ENCODE measurements around the gene HCN3. TPM values are rescaled to one million over a fixed set of nuclear protein-coding genes. Genes with fewer than 3 reads are reported as not detected.
A peak's percentile ranks its signal among the peaks of the same experiment; 100 is the strongest.

The HCN3 gene
- total RNA-seq, 4 donors from 2014 or later = 7.4 to 25.5 (median 19.5) TPM

DNA sequence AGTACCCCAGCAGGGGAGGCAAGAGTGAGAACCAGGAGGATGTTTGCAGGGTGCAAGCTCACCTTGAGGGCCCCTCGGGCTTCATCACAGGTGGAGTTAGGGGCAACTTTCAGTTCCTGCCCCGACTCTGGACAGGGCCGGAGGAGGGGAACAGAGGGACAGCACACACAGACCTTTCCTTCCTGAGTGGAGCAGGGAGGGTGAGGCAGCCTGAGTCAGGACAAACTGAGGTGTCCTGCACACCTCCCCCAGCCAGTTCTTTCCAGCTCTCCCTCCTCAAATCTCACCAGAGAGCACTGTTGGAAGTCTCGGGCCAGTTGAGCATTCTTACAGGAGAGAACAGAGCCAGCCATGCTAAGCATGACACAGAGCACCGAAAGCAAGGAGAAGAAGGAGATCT lies 23.5 kb upstream of the HCN3 start:
- H3K4me1 ChIP-seq = peaks cover 4 to 27% (median 17%) of the 10 kb centered on the region in 4 donors
- H3K9me3 ChIP-seq = no peaks in the 10 kb centered on the region
- H3K4me3 ChIP-seq = peak overlapping the region in 2 of 4 donors; percentile 89 to 93
- no peak overlapping the region for H3K27ac ChIP-seq
- no peaks in the 10 kb centered on the region for H3K27me3 ChIP-seq
- H3K36me3 ChIP-seq = peaks cover 0 to 14% (median 0%) of the 10 kb centered on the region in 3 donors
- DNase-seq = no peak
- TF ChIP-seq, protein P1, sequence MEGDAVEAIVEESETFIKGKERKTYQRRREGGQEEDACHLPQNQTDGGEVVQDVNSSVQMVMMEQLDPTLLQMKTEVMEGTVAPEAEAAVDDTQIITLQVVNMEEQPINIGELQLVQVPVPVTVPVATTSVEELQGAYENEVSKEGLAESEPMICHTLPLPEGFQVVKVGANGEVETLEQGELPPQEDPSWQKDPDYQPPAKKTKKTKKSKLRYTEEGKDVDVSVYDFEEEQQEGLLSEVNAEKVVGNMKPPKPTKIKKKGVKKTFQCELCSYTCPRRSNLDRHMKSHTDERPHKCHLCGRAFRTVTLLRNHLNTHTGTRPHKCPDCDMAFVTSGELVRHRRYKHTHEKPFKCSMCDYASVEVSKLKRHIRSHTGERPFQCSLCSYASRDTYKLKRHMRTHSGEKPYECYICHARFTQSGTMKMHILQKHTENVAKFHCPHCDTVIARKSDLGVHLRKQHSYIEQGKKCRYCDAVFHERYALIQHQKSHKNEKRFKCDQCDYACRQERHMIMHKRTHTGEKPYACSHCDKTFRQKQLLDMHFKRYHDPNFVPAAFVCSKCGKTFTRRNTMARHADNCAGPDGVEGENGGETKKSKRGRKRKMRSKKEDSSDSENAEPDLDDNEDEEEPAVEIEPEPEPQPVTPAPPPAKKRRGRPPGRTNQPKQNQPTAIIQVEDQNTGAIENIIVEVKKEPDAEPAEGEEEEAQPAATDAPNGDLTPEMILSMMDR (IDR thresholded peaks at IDR 0.05) = no peak
- no peak for TF ChIP-seq POLR2A (IDR thresholded peaks at IDR 0.05)

DNA sequence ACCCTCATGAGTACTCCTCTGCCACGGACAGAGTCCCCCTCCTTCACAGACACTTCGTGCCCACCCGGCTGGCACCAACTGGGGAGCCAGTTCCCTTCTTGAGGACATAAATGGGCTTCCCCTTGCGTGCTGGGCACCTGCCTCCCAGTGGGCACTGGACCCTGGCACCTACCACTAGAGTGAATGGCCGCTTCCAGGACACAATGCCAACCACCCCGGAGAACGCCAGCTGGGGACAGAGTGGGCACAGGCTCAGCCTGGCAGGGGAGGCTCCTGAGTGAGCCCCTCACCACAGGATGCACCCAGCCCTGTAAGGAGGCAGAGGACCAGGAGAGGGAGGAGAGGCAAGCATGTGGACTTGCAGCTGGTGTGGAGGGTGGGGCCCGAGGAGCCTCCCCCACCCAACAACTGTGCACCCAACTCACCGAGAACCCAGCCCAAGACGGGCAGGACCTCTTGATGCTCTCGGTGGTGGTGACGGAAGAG lies 23.0 kb upstream of the HCN3 start:
- Histone ChIP-seq H3K36me3 (peaks cover 0 to 14% (median 0%) of the 10 kb centered on the region in 3 donors), H3K27ac (peak overlapping the region in 3 of 4 donors; percentile 82 to 97 (median 96)), H3K9me3 (no peaks in the 10 kb centered on the region), H3K27me3 (no peaks in the 10 kb centered on the region), H3K4me1 (peaks cover 4 to 27% (median 17%) of the 10 kb centered on the region in 4 donors), H3K4me3 (peak overlapping the region; percentile 68 to 93 (median 83))
- DNase-seq = no peak
- TF ChIP-seq POLR2A (IDR thresholded peaks at IDR 0.05) = no peak
- TF ChIP-seq, protein P1 (IDR thresholded peaks at IDR 0.05) = no peak

DNA sequence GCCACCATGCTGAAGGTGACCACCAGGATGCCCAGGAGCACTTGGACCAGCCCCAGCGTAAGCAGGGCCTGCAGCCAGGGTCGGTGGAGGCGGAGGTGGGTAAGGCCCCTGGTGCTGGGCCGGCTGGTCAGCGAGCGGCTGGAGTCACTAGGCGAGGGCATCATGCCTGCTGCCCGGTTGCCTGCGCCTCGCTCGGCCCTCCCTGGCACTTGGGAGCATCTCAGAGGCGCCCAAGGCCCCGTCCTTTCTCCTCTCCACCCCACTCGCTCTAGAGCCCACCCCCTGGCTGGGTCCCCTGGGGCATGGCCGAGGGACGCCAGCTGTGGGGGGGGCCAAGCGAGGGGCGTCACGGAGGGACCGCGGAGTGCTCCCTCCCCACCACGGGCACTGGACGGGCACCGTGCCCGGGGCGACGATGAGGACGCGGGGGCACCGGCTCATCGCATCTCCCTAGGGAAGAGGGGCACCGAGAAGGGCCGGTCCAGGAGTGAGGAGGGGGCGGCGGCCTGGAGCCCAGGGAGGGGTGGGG lies 22.5 kb upstream of the HCN3 start:
- no peak for DNase-seq

DNA sequence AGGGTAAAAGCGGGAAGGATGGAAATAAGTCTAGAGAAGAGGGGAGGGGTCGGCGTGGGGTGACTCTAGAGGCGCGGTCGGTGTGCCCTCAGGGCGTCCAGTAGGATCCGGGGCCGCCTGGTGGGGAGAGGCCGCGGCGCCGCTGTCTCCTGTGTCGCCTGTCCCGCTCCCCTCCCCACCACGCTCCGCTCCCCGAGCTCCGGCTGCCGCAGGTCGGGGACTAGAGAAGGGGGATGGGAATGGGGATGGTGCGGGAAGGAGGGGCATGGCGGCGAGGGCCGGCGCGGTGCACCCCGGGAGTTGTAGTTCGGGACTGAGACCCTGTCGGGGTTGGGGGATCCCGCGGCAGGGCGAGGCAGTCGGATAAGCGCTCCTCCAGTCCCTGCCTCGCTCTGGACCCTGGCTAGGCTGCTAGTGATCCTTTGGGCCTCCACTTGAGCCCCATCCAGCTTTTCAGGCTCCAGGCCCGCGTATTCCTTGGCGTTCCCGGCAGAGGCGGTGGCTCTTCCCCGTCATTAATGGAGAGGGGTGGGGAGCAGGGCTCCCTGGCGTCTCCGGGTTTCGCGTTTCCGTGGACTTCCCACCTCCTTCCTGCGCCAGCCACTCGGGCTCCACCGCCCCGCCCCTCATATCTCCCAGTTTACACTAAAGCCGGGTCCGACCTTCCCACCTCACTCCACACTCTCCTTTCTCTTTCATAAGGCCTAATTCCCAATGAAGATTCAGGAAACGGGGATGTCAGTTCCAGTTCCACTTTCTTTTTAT lies 21.8 kb upstream of the HCN3 start, which contains the start of gene ENTREP3:
Gene ENTREP3, minus strand, starts transcription at position 241 of the 765 bp plus-strand sequence. CDS start 606 bp downstream, outside the sequence.
- Histone ChIP-seq H3K36me3 (peaks cover 0 to 24% (median 0%) of the 10 kb centered on the region in 3 donors), H3K9me3 (no peaks in the 10 kb centered on the region), H3K27me3 (no peaks in the 10 kb centered on the region), H3K27ac (peak within 1 kb of the TSS; percentile 81 to 97 (median 89)), H3K4me1 (peaks cover 4 to 24% (median 14%) of the 10 kb centered on the region in 4 donors), H3K4me3 (peak within 1 kb of the TSS; percentile 68 to 93 (median 83))
- DNase-seq = peak; percentile 78 to 93 (median 91)
- TF ChIP-seq, protein P1 (IDR thresholded peaks at IDR 0.05) = no peak
- peak; percentile 24 to 57 for TF ChIP-seq POLR2A (IDR thresholded peaks at IDR 0.05)

More for the DNA sequence above, 22.5 kb upstream of the HCN3 start:
- Histone ChIP-seq H3K27ac (peak overlapping the region; percentile 81 to 97 (median 89)), H3K4me1 (peaks cover 4 to 27% (median 17%) of the 10 kb centered on the region in 4 donors), H3K36me3 (peaks cover 0 to 18% (median 0%) of the 10 kb centered on the region in 3 donors), H3K9me3 (no peaks in the 10 kb centered on the region), H3K27me3 (no peaks in the 10 kb centered on the region), H3K4me3 (peak overlapping the region; percentile 68 to 93 (median 83))
- TF ChIP-seq, protein P1 (IDR thresholded peaks at IDR 0.05) = no peak
- TF ChIP-seq POLR2A (IDR thresholded peaks at IDR 0.05) = no peak

DNA sequence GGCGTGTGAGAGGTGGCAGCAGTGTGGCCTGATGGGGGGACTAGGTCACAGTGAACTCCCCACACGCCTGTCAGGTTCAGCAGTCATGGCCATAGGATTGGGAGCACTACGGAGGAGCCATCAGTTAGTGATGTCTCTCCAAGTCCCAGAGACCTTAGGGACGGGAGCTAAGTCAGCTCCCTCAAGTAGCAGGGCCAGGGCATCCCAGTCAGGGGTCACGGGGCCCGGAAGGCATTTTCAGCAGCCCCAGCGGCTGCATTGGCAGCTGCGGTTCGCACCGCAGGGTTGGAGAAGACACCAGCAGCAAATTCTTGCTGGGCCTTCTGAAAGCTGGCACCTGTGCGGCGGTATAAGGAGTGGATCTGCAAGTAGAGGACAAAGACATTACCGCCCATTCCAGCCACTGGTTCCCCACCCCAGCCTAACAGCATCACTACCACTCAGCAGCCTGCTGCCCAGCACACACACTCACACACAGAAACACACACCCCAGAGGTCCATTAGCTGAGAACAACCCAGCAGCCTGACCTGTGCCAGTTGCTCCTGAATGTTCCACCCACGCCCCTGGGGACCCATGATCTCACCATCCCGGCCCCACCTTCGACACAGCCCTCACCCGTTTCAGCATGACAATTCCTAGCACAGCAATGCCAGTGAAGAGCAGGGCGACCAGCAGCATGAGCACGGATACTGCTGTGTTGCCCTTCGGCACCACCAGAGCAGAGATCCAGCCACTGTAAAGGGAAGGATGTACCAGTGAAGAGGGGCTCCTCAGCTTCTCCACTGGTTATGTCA lies 21.0 kb upstream of the HCN3 start:
- H3K36me3 ChIP-seq = peaks cover 0 to 24% (median 0%) of the 10 kb centered on the region in 3 donors
- peaks cover 7 to 25% (median 15%) of the 10 kb centered on the region in 4 donors for H3K4me1 ChIP-seq
- H3K4me3 ChIP-seq = peak overlapping the region; percentile 68 to 93 (median 83)
- H3K9me3 ChIP-seq = no peaks in the 10 kb centered on the region
- H3K27ac ChIP-seq = peak overlapping the region; percentile 81 to 97 (median 89)
- DNase-seq = no peak
- TF ChIP-seq POLR2A (IDR thresholded peaks at IDR 0.05) = no peak
- TF ChIP-seq, protein P1 (IDR thresholded peaks at IDR 0.05) = no peak
- no peaks in the 10 kb centered on the region for H3K27me3 ChIP-seq
